ENCODE data around the gene MSH4.

GRCh38 chr1:75838079-75838478 lies 41.4 kb downstream of the MSH4 start:
- TF ChIP-seq CTCF (IDR thresholded peaks at IDR 0.05) (no peak), EP300 (IDR thresholded peaks at IDR 0.05) (no peak), POLR2A (IDR thresholded peaks at IDR 0.05) (no peak)
